Neural progenitor cell (in vitro differentiated cells): ENCODE results near the gene CMYA5. TPM values are rescaled to one million over a fixed set of nuclear protein-coding genes. Genes with fewer than 3 reads are reported as not detected.

Source experiments
- DNase-seq: peaks from one replicate; pipeline ENCODE4 v3.0.0-alpha.2; 2016; ENCODE audit warnings: low spot score
- H2AFZ ChIP-seq: fragments of 200-600 bp; sonication (generic); replicated peaks from 2 replicates; pipeline ENCODE4 v1.6.1; 2016; ENCODE audit warnings: antibody characterized with exemption
- H3F3A ChIP-seq: fragments of 200-600 bp; sonication (generic); 2 replicates; pipeline ENCODE4 v1.6.1; 2016; ENCODE audit warnings: antibody characterized with exemption, low read depth
- H3K27ac ChIP-seq: fragments of 200-600 bp; sonication (generic); 2 replicates; pipeline ENCODE4 v1.5.1; 2016; ENCODE audit warnings: mild to moderate bottlenecking
- H3K27me3 ChIP-seq: fragments of 200-600 bp; sonication (generic); 2 replicates; pipeline ENCODE4 v1.6.1; 2016; ENCODE audit warnings: mild to moderate bottlenecking, moderate library complexity
- H3K36me3 ChIP-seq: fragments of 200-600 bp; sonication (generic); 2 replicates; pipeline ENCODE4 v1.5.1; 2016
- H3K4me1 ChIP-seq: fragments of 200-600 bp; sonication (generic); 2 replicates; pipeline ENCODE4 v1.6.1; 2016; ENCODE audit warnings: mixed run types
- H3K4me2 ChIP-seq: fragments of 200-600 bp; sonication (generic); 2 replicates; pipeline ENCODE4 v1.6.1; 2016
- H3K4me3 ChIP-seq: fragments of 200-600 bp; sonication (generic); 2 replicates; pipeline ENCODE4 v1.5.1; 2016
- H3K79me2 ChIP-seq: fragments of 200-600 bp; sonication (generic); 2 replicates; pipeline ENCODE4 v1.6.1; 2016; ENCODE audit warnings: low read depth
- H3K9ac ChIP-seq: fragments of 200-600 bp; sonication (generic); 2 replicates; pipeline ENCODE4 v1.6.1; 2016
- H3K9me3 ChIP-seq: fragments of 200-600 bp; sonication (generic); 2 replicates; pipeline ENCODE4 v1.5.1; 2016; ENCODE audit warnings: low read depth
- H4K20me1 ChIP-seq: fragments of 200-600 bp; sonication (generic); 2 replicates; pipeline ENCODE4 v1.6.1; 2016; ENCODE audit warnings: low read depth
- H3K27ac Mint-ChIP-seq: 3 replicates; pipeline ENCODE4 v1.8.0; 2021; ENCODE audit warnings: mixed read lengths
- H3K27me3 Mint-ChIP-seq: 2 replicates; pipeline ENCODE4 v1.8.0; 2022; ENCODE audit warnings: low read depth, mild to moderate bottlenecking, inconsistent platforms, moderate library complexity, mixed read lengths; ENCODE audit not compliant: insufficient read depth
- H3K36me3 Mint-ChIP-seq: 3 replicates; pipeline ENCODE4 v1.8.0; 2021; ENCODE audit warnings: mixed read lengths
- H3K4me1 Mint-ChIP-seq: 3 replicates; pipeline ENCODE4 v1.8.0; 2021; ENCODE audit warnings: mixed read lengths
- H3K4me3 Mint-ChIP-seq: 3 replicates; pipeline ENCODE4 v1.8.0; 2021; ENCODE audit warnings: mild to moderate bottlenecking, moderate library complexity, mixed read lengths
- H3K9me3 Mint-ChIP-seq: 3 replicates; pipeline ENCODE4 v1.8.0; 2020; ENCODE audit warnings: mixed read lengths
- EZH2 ChIP-seq: fragments of 200-600 bp; sonication (generic); IDR thresholded peaks from 2 replicates; pipeline ENCODE4 v1.6.1; 2017; ENCODE audit warnings: antibody characterized with exemption, mild to moderate bottlenecking, moderate library complexity
- EZH2phosphoT487 ChIP-seq: fragments of 200-600 bp; sonication (generic); IDR thresholded peaks from 2 replicates; pipeline ENCODE4 v1.6.1; 2017; ENCODE audit warnings: antibody characterized with exemption
- total RNA-seq: library from RNA; depleted of rRNA; stranded (reverse); fragments of >200 nt; gene quantifications from 2 replicates; pipeline ENCODE4 v1.2.3, GENCODE V29; 2015; ENCODE audit warnings: low replicate concordance
- TF ChIP-seq, protein P1 (sequence below): fragments of 200-600 bp; sonication (generic); IDR thresholded peaks from 2 replicates; pipeline ENCODE4 v1.5.1; 2017; ENCODE audit warnings: antibody characterized with exemption, mild to moderate bottlenecking

Gene CMYA5
- total RNA-seq, 1 donor from 2014 or later: 3.5 TPM

DNA sequence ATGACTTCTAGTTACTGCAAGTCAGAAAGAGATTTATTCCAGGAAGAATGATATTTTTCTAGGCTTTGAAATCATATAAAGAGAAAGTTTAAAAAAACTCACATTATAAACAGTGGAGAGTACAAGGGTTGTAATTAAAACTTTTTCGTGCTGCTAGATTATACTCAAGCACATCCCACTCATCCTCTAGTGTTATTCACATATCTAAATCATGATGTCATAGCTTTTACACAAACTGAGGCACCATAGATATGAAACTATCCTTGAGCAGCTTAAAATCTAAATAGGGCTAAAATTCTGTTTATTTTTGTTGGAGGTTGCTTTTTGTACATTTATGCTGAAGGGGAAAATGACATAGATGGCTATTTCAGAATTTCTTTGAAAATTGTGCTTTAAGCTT lies 47.4 kb upstream of the CMYA5 start:
- H3K4me2 ChIP-seq: no peak overlapping the region

DNA sequence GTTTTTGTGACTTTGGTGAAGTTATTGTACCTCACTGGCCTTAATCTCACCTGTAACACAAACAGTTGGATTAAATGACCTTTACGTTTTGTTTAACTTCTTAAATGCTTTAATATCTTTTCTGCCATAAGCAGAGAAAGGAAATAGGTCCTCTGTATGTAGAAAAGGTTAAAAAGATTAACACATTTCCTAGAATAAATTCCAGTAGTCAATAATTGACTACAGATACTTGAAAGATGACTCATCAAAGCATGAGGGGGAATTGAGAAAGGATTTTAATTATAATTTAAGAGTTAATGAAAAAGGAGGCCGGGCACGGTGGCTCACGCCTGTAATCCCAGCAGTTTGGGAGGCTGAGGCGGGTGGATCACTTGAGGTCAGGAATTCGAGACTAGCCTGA lies 35.8 kb upstream of the CMYA5 start:
- Histone ChIP-seq H3K9ac (no peak overlapping the region), H3K27me3 (no peaks in the 10 kb centered on the region), H3K79me2 (no peaks in the 10 kb centered on the region), H3K4me2 (no peak overlapping the region), H4K20me1 (no peaks in the 10 kb centered on the region), H2AFZ (no peak overlapping the region), H3K27ac (no peak overlapping the region), H3K9me3 (no peaks in the 10 kb centered on the region), H3F3A (no peaks in the 10 kb centered on the region), H3K36me3 (peaks cover 12% of the 10 kb centered on the region), H3K4me1 (no peaks in the 10 kb centered on the region), H3K4me3 (no peak overlapping the region)
- TF ChIP-seq EZH2 (no peak), EZH2phosphoT487 (no peak)
- TF ChIP-seq, protein P1, sequence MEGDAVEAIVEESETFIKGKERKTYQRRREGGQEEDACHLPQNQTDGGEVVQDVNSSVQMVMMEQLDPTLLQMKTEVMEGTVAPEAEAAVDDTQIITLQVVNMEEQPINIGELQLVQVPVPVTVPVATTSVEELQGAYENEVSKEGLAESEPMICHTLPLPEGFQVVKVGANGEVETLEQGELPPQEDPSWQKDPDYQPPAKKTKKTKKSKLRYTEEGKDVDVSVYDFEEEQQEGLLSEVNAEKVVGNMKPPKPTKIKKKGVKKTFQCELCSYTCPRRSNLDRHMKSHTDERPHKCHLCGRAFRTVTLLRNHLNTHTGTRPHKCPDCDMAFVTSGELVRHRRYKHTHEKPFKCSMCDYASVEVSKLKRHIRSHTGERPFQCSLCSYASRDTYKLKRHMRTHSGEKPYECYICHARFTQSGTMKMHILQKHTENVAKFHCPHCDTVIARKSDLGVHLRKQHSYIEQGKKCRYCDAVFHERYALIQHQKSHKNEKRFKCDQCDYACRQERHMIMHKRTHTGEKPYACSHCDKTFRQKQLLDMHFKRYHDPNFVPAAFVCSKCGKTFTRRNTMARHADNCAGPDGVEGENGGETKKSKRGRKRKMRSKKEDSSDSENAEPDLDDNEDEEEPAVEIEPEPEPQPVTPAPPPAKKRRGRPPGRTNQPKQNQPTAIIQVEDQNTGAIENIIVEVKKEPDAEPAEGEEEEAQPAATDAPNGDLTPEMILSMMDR: no peak
- DNase-seq: no peak
- Mint-ChIP-seq H3K9me3 (no peaks in the 10 kb centered on the region), H3K4me1 (no peaks in the 10 kb centered on the region), H3K36me3 (peaks cover 9% of the 10 kb centered on the region), H3K27ac (no peak overlapping the region), H3K27me3 (no peaks in the 10 kb centered on the region), H3K4me3 (no peak overlapping the region)

More for the DNA sequence above, 47.4 kb upstream of the CMYA5 start:
- H3K4me3 ChIP-seq: no peak overlapping the region
- H3K4me1 ChIP-seq: no peaks in the 10 kb centered on the region
- no peak for DNase-seq
- Mint-ChIP-seq H3K36me3 (peaks cover 15% of the 10 kb centered on the region), H3K9me3 (no peaks in the 10 kb centered on the region), H3K4me3 (no peak overlapping the region), H3K4me1 (no peaks in the 10 kb centered on the region), H3K27ac (no peak overlapping the region), H3K27me3 (peaks cover 3% of the 10 kb centered on the region)
- H3K27me3 ChIP-seq: no peaks in the 10 kb centered on the region
- no peaks in the 10 kb centered on the region for H3K9me3 ChIP-seq
- H3K27ac ChIP-seq: no peak overlapping the region
- peaks cover 3% of the 10 kb centered on the region for H3K79me2 ChIP-seq
- no peak overlapping the region for H3K9ac ChIP-seq
- no peak overlapping the region for H2AFZ ChIP-seq
- H3F3A ChIP-seq: no peaks in the 10 kb centered on the region
- peaks cover 5% of the 10 kb centered on the region for H4K20me1 ChIP-seq
- H3K36me3 ChIP-seq: peaks cover 21% of the 10 kb centered on the region
- no peak for TF ChIP-seq EZH2
- TF ChIP-seq EZH2phosphoT487: no peak
- TF ChIP-seq, protein P1: no peak

DNA sequence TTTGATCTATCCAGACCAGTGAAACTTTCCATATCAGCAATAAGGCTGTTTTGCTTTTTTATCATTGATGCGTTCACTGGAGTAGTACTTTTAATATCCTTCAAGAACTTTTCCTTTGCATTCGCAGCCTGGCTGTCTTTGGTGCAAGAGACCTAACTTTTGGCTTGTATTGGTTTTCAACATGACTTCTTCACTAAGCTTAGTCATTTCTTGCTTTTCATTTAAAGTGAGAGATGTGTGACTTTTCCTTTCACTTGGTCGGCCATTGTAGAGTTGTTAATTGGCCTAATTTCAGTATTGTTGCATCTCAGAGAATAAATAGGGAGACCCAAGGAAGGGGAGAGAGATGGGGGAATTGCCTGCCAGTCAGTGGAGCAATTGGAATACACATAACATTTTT lies 26.4 kb upstream of the CMYA5 start:
- TF ChIP-seq, protein P1: no peak
- TF ChIP-seq EZH2: no peak
- no peak for TF ChIP-seq EZH2phosphoT487
- H3K36me3 Mint-ChIP-seq: peaks cover 30% of the 10 kb centered on the region
- H3K27ac Mint-ChIP-seq: no peak overlapping the region
- Histone ChIP-seq H3K4me3 (no peak overlapping the region), H3F3A (no peaks in the 10 kb centered on the region), H3K36me3 (peaks cover 12% of the 10 kb centered on the region), H3K4me2 (no peak overlapping the region), H4K20me1 (no peaks in the 10 kb centered on the region), H3K27me3 (no peaks in the 10 kb centered on the region), H3K79me2 (no peaks in the 10 kb centered on the region), H2AFZ (no peak overlapping the region), H3K4me1 (no peaks in the 10 kb centered on the region), H3K9ac (no peak overlapping the region), H3K27ac (no peak overlapping the region), H3K9me3 (no peaks in the 10 kb centered on the region)
- peaks cover 9% of the 10 kb centered on the region for H3K4me1 Mint-ChIP-seq
- no peaks in the 10 kb centered on the region for H3K27me3 Mint-ChIP-seq
- DNase-seq: no peak
- H3K4me3 Mint-ChIP-seq: no peak overlapping the region
- H3K9me3 Mint-ChIP-seq: peaks cover 9% of the 10 kb centered on the region

DNA sequence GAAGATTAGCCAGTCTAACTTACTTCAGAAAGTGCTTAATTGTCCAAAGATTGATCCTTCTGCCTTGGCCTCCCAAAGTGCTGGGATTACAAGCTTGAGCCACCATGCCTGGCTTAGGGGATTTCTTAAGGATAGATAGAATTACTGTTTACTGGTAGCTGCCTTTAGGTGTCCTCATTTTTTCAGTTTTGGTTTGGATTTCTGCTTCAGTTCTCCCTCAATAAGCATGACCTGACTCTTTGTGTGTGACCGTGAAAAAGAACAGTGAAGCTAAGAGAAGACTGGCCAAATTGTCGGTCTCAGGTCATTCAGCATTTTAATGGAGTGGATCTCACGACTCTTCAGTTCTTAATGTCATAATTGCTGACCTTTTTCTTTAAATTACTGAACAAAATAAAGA lies 22.9 kb upstream of the CMYA5 start:
- Histone ChIP-seq H3K4me1 (no peaks in the 10 kb centered on the region), H3K27me3 (no peaks in the 10 kb centered on the region), H3K9me3 (no peaks in the 10 kb centered on the region), H3K9ac (no peak overlapping the region), H3K4me3 (no peak overlapping the region), H3K36me3 (peaks cover 5% of the 10 kb centered on the region), H3F3A (no peaks in the 10 kb centered on the region), H3K79me2 (no peaks in the 10 kb centered on the region), H4K20me1 (no peaks in the 10 kb centered on the region), H3K27ac (no peak overlapping the region), H2AFZ (no peak overlapping the region), H3K4me2 (no peak overlapping the region)
- DNase-seq: no peak
- H3K4me3 Mint-ChIP-seq: no peak overlapping the region
- H3K27ac Mint-ChIP-seq: no peak overlapping the region
- H3K4me1 Mint-ChIP-seq: peaks cover 9% of the 10 kb centered on the region
- peaks cover 7% of the 10 kb centered on the region for H3K9me3 Mint-ChIP-seq
- H3K36me3 Mint-ChIP-seq: peaks cover 25% of the 10 kb centered on the region
- no peak for TF ChIP-seq EZH2phosphoT487
- TF ChIP-seq EZH2: no peak
- TF ChIP-seq, protein P1: no peak
- H3K27me3 Mint-ChIP-seq: no peaks in the 10 kb centered on the region
